Airway epithelial cell (primary cell): Measurements from ENCODE around the gene ATXN1L. TPM values are rescaled to one million over a fixed set of nuclear protein-coding genes. Genes with fewer than 3 reads are reported as not detected.

Source experiments
- total RNA-seq: library from RNA; depleted of rRNA; stranded (reverse); fragments of >200 nt; gene quantifications from 2 replicates; pipeline ENCODE4 v1.2.3, GENCODE V29; 2015

The ATXN1L gene
- 7.3 and 10.5 TPM in 2 replicates for total RNA-seq

GRCh38 chr16:71845639-71846430, at the start of gene ATXN1L:
Gene ATXN1L, plus strand, starts transcription at chr16:71845976. Its CDS starts 3,765 bp downstream, at chr16:71849741.

GRCh38 chr16:71808593-71809459, 37.0 kb upstream of the ATXN1L start, which contains the start of gene AP1G1:
Gene AP1G1, minus strand, starts transcription at chr16:71808834. Its CDS starts 19,355 bp downstream, at chr16:71789479.

GRCh38 chr16:71883849-71884638, 38.3 kb downstream of the ATXN1L start, which contains the start of gene ZNF821:
Gene ZNF821, minus strand, starts transcription at chr16:71884182. Its CDS starts 4,236 bp downstream, at chr16:71879946.

GRCh38 chr16:71894921-71895678, 49.3 kb downstream of the ATXN1L start, which contains the start of gene IST1:
Gene IST1, plus strand, starts transcription at chr16:71895531. Its CDS starts 20,110 bp downstream, at chr16:71915641.

Other genes starting within 250 kb of the ATXN1L start
- 12.2 and 18.1 TPM in 2 replicates for gene MARVELD3, start 219.8 kb upstream of the ATXN1L start, total RNA-seq
- gene PHLPP2, start 121.3 kb upstream of the ATXN1L start, total RNA-seq = 2.6 and 4.4 TPM in 2 replicates
- 45.9 and 59.5 TPM in 2 replicates for gene AP1G1, start 37.1 kb upstream of the ATXN1L start, total RNA-seq
- 3.6 and 5.4 TPM in 2 replicates for gene ZNF821, start 38.2 kb downstream of the ATXN1L start, total RNA-seq
- gene IST1, start 49.6 kb downstream of the ATXN1L start, total RNA-seq = 126 and 128 TPM in 2 replicates
- not detected in 2 replicates for gene PKD1L3, start 154.4 kb downstream of the ATXN1L start, total RNA-seq
- gene DHODH, start 162.8 kb downstream of the ATXN1L start, total RNA-seq = 6.1 and 6.3 TPM in 2 replicates
- not detected in 2 replicates for gene HP, start 208.5 kb downstream of the ATXN1L start, total RNA-seq
- not detected in 2 replicates for gene HPR, start 217.2 kb downstream of the ATXN1L start, total RNA-seq
- 6.7 and 7.2 TPM in 2 replicates for gene TXNL4B, start 247.6 kb downstream of the ATXN1L start, total RNA-seq
- 28.1 and 31.0 TPM in 2 replicates for gene DHX38, start 247.9 kb downstream of the ATXN1L start, total RNA-seq